GM20000 (cell line): Measurements from ENCODE around the gene WDR45B.
A peak's percentile ranks its signal among the peaks of the same experiment; 100 is the strongest.

Experiments used
- DNase-seq: peaks from one replicate; pipeline ENCODE4 v3.0.0; 2012; ENCODE audit warnings: low spot score
- TF ChIP-seq, protein P1 (sequence below): IDR thresholded peaks from 2 replicates; pipeline ENCODE4 v1.5.1; 2012; ENCODE audit warnings: mild to moderate bottlenecking, control low read depth; ENCODE audit errors: extremely low read depth, missing control alignments

The WDR45B gene

DNA sequence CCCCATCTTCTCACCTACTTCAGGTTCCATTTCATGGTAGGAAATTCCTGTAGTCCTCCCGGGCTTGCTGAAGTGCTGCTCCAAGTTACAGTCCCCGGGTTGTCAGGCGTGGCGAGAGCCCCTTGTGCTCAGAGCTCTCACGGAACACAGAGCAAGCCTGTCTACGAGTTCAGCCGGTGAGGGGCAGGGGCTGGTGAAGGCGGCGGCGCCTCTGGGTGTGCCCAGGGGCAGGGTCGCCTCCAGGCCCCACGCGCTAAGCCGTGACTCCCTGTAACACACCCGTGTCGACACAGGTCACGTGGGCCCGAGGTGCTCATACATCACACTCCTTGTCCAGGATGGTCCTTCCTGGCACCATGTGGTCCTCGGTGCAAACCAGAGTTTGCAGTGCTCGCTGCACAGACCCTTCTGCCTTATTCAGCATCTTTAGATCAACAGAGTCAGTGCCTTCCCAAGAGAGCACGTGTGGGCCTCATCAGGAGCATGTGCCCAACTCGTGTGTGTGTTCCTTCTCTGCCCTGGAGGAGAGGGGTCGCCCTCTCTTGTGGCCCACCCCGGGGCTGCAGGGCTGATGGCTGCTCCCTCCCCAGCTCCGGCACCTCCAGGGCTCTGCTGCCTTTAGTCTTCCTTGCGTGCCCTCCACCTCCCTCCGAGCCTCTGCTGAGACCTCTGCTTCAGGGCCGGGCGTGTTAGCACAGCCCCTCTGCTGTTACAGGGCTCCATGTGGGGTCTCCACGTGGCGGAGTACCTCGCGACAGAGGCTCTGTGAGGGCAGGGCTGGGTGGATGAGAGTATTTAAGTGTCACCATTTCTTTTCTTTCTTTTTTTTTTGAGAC, 51.2 kb downstream of the WDR45B start:
- DNase-seq: no peak
- TF ChIP-seq, protein P1, sequence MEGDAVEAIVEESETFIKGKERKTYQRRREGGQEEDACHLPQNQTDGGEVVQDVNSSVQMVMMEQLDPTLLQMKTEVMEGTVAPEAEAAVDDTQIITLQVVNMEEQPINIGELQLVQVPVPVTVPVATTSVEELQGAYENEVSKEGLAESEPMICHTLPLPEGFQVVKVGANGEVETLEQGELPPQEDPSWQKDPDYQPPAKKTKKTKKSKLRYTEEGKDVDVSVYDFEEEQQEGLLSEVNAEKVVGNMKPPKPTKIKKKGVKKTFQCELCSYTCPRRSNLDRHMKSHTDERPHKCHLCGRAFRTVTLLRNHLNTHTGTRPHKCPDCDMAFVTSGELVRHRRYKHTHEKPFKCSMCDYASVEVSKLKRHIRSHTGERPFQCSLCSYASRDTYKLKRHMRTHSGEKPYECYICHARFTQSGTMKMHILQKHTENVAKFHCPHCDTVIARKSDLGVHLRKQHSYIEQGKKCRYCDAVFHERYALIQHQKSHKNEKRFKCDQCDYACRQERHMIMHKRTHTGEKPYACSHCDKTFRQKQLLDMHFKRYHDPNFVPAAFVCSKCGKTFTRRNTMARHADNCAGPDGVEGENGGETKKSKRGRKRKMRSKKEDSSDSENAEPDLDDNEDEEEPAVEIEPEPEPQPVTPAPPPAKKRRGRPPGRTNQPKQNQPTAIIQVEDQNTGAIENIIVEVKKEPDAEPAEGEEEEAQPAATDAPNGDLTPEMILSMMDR: no peak

DNA sequence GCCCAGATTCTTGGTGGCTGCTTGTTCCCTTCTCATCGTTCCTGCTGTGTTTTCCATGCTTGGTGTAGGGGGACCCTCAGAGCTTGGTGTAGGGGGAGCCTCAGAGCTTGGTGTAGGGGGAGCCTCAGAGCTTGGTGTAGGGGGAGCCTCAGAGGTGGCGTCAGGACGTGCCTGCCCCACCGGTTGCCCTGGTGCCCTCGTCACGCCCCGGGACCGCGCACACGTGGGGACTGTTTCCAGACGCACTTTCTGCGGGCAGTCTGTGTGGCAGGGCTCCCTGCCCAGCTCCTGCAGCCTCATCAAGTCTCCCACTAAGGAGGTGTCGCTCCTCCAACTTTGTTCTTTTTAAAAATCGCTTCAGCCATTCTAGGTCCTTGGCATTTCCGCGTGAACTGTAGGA, 51.9 kb downstream of the WDR45B start:
- DNase-seq: no peak
- TF ChIP-seq, protein P1: no peak

- TF ChIP-seq, protein P1: no peak
- peak; percentile 55 for DNase-seq
Observed at GRCh38 chr17:82595893-82596292, 52.4 kb downstream of the WDR45B start.

- TF ChIP-seq, protein P1: no peak
- DNase-seq: no peak
Observed at GRCh38 chr17:82594571-82594970, 53.7 kb downstream of the WDR45B start.

- DNase-seq: no peak
- TF ChIP-seq, protein P1: no peak
Observed at GRCh38 chr17:82593590-82594087, 54.6 kb downstream of the WDR45B start.

DNA sequence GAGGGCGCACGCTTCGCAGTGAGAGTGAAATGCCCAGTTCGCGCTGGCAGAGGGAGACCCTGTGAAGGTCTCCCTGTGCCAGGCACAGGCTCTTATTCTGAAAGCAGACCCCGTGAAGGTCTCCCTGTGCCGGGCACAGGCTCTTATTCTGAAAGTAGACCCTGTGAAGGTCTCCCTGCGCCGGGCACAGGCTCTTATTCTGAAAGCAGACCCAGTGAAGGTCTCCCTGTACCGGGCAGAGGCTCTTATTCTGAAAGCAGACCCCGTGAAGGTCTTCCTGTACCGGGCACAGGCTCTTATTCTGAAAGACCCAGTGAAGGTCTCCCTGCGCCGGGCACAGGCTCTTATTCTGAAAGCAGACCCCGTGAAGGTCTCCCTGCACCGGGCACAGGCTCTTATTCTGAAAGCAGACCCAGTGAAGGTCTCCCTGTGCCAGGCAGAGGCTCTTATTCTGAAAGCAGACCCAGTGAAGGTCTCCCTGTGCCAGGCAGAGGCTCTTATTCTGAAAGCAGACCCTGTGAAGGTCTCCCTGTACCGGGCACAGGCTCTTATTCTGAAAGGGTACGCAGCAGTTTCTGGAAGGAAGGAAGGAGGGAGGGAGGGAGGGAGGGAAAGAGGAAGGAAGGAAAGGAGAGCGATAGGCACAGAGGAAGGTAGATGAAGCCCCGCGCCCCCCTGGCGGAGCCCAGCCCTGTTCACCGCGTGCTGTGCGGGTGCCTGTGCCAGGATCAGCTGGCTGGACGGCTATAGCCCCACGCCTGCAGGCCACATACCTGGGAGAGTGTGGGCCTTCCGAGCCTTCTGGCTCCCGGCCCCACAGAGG, 55.3 kb downstream of the WDR45B start:
- TF ChIP-seq, protein P1: no peak
- DNase-seq: no peak

- TF ChIP-seq, protein P1: no peak
- DNase-seq: no peak
Observed at GRCh38 chr17:82592289-82592766, 55.9 kb downstream of the WDR45B start.
